ENCODE results near the gene ZCCHC4.

The ZCCHC4 gene

GRCh38 chr4:25312496-25313200 is at the start of gene ZCCHC4:
ZCCHC4 (plus strand) TSS chr4:25312774; CDS start chr4:25312810, 36 bp downstream.
- TF ChIP-seq EGR1 (IDR thresholded peaks at IDR 0.05) (peak; percentile 47; the same call in 1 of the 2 replicates), REST (IDR thresholded peaks at IDR 0.05; ENCODE audit: low read depth) (no peak), TAF1 (IDR thresholded peaks at IDR 0.05; ENCODE audit: low read depth) (peak; percentile 99), TCF12 (IDR thresholded peaks at IDR 0.05; ENCODE audit: low read depth) (peak; percentile 86), RAD21 (IDR thresholded peaks at IDR 0.05; ENCODE audit: low read depth) (no peak; the same call in none of the 2 replicates), TEAD4 (IDR thresholded peaks at IDR 0.05) (peak; percentile 92), CREB1 (IDR thresholded peaks at IDR 0.05; ENCODE audit: low read depth) (no peak), YY1 (IDR thresholded peaks at IDR 0.05; ENCODE audit: low read depth) (peak; percentile 99), MAX (IDR thresholded peaks at IDR 0.05) (peak; percentile 57; the same call in 1 of the 2 replicates), CEBPB (IDR thresholded peaks at IDR 0.05) (no peak), FOXM1 (IDR thresholded peaks at IDR 0.05; ENCODE audit: borderline replicate concordance, low read depth) (0 out of 2 replicates have a peak, but pooled peaks have one; percentile 25), EP300 (IDR thresholded peaks at IDR 0.05; ENCODE audit: borderline replicate concordance) (peak; percentile 62; the same call in 1 of the 2 replicates), USF1 (IDR thresholded peaks at IDR 0.05) (no peak), NFIC (IDR thresholded peaks at IDR 0.05) (no peak), ZBTB7A (IDR thresholded peaks at IDR 0.05; ENCODE audit: low read depth) (no peak)

GRCh38 chr4:25271866-25272265 is 40.7 kb upstream of the ZCCHC4 start:
- TF ChIP-seq MAX (IDR thresholded peaks at IDR 0.05) = no peak
- no peak for TF ChIP-seq REST (IDR thresholded peaks at IDR 0.05; ENCODE audit: low read depth)
- TF ChIP-seq TAF1 (IDR thresholded peaks at IDR 0.05; ENCODE audit: low read depth) = no peak
- TF ChIP-seq TEAD4 (IDR thresholded peaks at IDR 0.05) = no peak
- no peak for TF ChIP-seq CREB1 (IDR thresholded peaks at IDR 0.05; ENCODE audit: low read depth)
- TF ChIP-seq RAD21 (IDR thresholded peaks at IDR 0.05; ENCODE audit: low read depth) = no peak
- no peak for TF ChIP-seq USF1 (IDR thresholded peaks at IDR 0.05)
- TF ChIP-seq YY1 (IDR thresholded peaks at IDR 0.05; ENCODE audit: low read depth) = no peak
- no peak for TF ChIP-seq EP300 (IDR thresholded peaks at IDR 0.05; ENCODE audit: borderline replicate concordance)

- no peak for TF ChIP-seq NFIC (IDR thresholded peaks at IDR 0.05)
- no peak for TF ChIP-seq REST (IDR thresholded peaks at IDR 0.05; ENCODE audit: low read depth)
- TF ChIP-seq USF1 (IDR thresholded peaks at IDR 0.05) = no peak
- TF ChIP-seq RAD21 (IDR thresholded peaks at IDR 0.05; ENCODE audit: low read depth) = no peak
- no peak for TF ChIP-seq YY1 (IDR thresholded peaks at IDR 0.05; ENCODE audit: low read depth)
- TF ChIP-seq CEBPB (IDR thresholded peaks at IDR 0.05) = no peak
- TF ChIP-seq TEAD4 (IDR thresholded peaks at IDR 0.05) = no peak
These were observed 32.4 kb upstream of the ZCCHC4 start for GRCh38 chr4:25280210-25280609.

GRCh38 chr4:25283948-25284347 is 28.6 kb upstream of the ZCCHC4 start:
- TF ChIP-seq TCF12 (IDR thresholded peaks at IDR 0.05; ENCODE audit: low read depth) (no peak), TAF1 (IDR thresholded peaks at IDR 0.05; ENCODE audit: low read depth) (no peak), MAX (IDR thresholded peaks at IDR 0.05) (no peak), REST (IDR thresholded peaks at IDR 0.05; ENCODE audit: low read depth) (no peak), EGR1 (IDR thresholded peaks at IDR 0.05) (no peak), EP300 (IDR thresholded peaks at IDR 0.05; ENCODE audit: borderline replicate concordance) (no peak), NFIC (IDR thresholded peaks at IDR 0.05) (no peak), RAD21 (IDR thresholded peaks at IDR 0.05; ENCODE audit: low read depth) (no peak), USF1 (IDR thresholded peaks at IDR 0.05) (no peak), FOXM1 (IDR thresholded peaks at IDR 0.05; ENCODE audit: borderline replicate concordance, low read depth) (no peak), CEBPB (IDR thresholded peaks at IDR 0.05) (no peak)
